ENCODE data around the gene TGFB1.

Gene TGFB1

GRCh38 chr19:41339936-41340335 lies 13.8 kb downstream of the TGFB1 start:
- no peak for DNase-seq

GRCh38 chr19:41335467-41335866 lies 18.3 kb downstream of the TGFB1 start:
- no peak for DNase-seq

- DNase-seq: no peak
Measured at GRCh38 chr19:41334793-41335192, 18.9 kb downstream of the TGFB1 start.

GRCh38 chr19:41332468-41332867 lies 21.3 kb downstream of the TGFB1 start:
- DNase-seq: no peak

- DNase-seq: no peak
Measured at GRCh38 chr19:41332000-41332399, 21.7 kb downstream of the TGFB1 start.

- no peak for DNase-seq
Measured at GRCh38 chr19:41330946-41331678, 22.6 kb downstream of the TGFB1 start.

GRCh38 chr19:41330481-41330880 lies 23.2 kb downstream of the TGFB1 start:
- DNase-seq: no peak

GRCh38 chr19:41328842-41329225 lies 24.9 kb downstream of the TGFB1 start:
- DNase-seq: peak; percentile 55

GRCh38 chr19:41328157-41328841 lies 25.4 kb downstream of the TGFB1 start:
- no peak for DNase-seq

GRCh38 chr19:41327576-41328156 lies 26.1 kb downstream of the TGFB1 start:
- DNase-seq: peak; percentile 91

- DNase-seq: no peak
Measured at GRCh38 chr19:41327076-41327575, 26.6 kb downstream of the TGFB1 start.

- DNase-seq: peak; percentile 61
Measured at GRCh38 chr19:41325947-41326706, 27.6 kb downstream of the TGFB1 start.

- no peak for DNase-seq
Measured at GRCh38 chr19:41325640-41325946, 28.1 kb downstream of the TGFB1 start.

GRCh38 chr19:41324921-41325639 lies 28.6 kb downstream of the TGFB1 start:
- DNase-seq: peak; percentile 45

- DNase-seq: no peak
Measured at GRCh38 chr19:41324231-41324702, 29.5 kb downstream of the TGFB1 start.

- peak; percentile 54 for DNase-seq
Measured at GRCh38 chr19:41323430-41324125, 30.1 kb downstream of the TGFB1 start.

- DNase-seq: no peak
Measured at GRCh38 chr19:41323023-41323422, 30.7 kb downstream of the TGFB1 start.

- no peak for DNase-seq
Measured at GRCh38 chr19:41322451-41322850, 31.3 kb downstream of the TGFB1 start.

GRCh38 chr19:41321600-41322270 lies 32.0 kb downstream of the TGFB1 start:
- no peak for DNase-seq

GRCh38 chr19:41321204-41321599 lies 32.5 kb downstream of the TGFB1 start:
- DNase-seq: no peak

GRCh38 chr19:41320568-41320967 lies 33.2 kb downstream of the TGFB1 start:
- no peak for DNase-seq

- no peak for DNase-seq
Measured at GRCh38 chr19:41320185-41320518, 33.6 kb downstream of the TGFB1 start.

All from CD4-positive, alpha-beta T cell treated with Interleukin-15 for 1 hour (primary cell).